Hepatocyte (in vitro differentiated cells): Measurements from ENCODE around the gene PAK1.

ENCODE experiments used
- EZH2 ChIP-seq: fragments of 200-600 bp; sonication (generic); IDR thresholded peaks from 2 replicates; pipeline ENCODE4 v1.6.1; 2016; ENCODE audit warnings: antibody characterized with exemption, mild to moderate bottlenecking, borderline replicate concordance
- EZH2phosphoT487 ChIP-seq: fragments of 200-600 bp; sonication (generic); IDR thresholded peaks from one replicate; pipeline ENCODE4 v1.6.1; 2018; ENCODE audit warnings: antibody characterized with exemption, mild to moderate bottlenecking, low read depth, moderate library complexity; ENCODE audit not compliant: unreplicated experiment, severe bottlenecking
- TF ChIP-seq, protein P1 (sequence below): fragments of 200-600 bp; sonication (generic); IDR thresholded peaks from 2 replicates; pipeline ENCODE4 v1.5.1; 2016; ENCODE audit warnings: antibody characterized with exemption, mild to moderate bottlenecking; ENCODE audit not compliant: poor library complexity

DNA sequence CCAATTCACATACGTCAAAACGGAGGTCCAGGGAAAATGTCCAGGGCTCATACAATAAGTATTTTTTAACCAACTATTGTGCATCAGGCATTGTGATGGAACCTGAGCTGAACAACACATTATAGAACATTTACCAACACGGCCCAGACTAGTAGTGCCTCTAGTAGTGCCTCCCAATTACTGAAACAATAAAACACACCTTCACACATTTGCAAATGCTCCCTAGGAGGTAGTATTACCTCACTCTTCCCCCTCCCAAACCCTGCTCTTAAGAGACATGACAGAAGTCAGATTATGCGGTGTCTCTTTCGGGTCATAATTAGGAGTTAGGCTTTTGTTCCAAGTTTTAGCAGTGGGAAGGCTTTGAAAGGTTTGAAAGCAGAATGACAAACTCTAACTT, 61.1 kb downstream of the PAK1 start:
- TF ChIP-seq, protein P1, sequence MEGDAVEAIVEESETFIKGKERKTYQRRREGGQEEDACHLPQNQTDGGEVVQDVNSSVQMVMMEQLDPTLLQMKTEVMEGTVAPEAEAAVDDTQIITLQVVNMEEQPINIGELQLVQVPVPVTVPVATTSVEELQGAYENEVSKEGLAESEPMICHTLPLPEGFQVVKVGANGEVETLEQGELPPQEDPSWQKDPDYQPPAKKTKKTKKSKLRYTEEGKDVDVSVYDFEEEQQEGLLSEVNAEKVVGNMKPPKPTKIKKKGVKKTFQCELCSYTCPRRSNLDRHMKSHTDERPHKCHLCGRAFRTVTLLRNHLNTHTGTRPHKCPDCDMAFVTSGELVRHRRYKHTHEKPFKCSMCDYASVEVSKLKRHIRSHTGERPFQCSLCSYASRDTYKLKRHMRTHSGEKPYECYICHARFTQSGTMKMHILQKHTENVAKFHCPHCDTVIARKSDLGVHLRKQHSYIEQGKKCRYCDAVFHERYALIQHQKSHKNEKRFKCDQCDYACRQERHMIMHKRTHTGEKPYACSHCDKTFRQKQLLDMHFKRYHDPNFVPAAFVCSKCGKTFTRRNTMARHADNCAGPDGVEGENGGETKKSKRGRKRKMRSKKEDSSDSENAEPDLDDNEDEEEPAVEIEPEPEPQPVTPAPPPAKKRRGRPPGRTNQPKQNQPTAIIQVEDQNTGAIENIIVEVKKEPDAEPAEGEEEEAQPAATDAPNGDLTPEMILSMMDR = no peak
- TF ChIP-seq EZH2phosphoT487 = no peak
- TF ChIP-seq EZH2 = no peak
